CD4-positive, alpha-beta memory T cell (primary cell): ENCODE data around the gene OPN3. TPM values are rescaled to one million over a fixed set of nuclear protein-coding genes. Genes with fewer than 3 reads are reported as not detected.

ENCODE experiments used
- CTCF ChIA-PET: fragments of 350-600 bp; sonication (Branson Sonifier 250); formaldehyde crosslinking; loops from one replicate; lab custom pipeline; 2021; ENCODE audit warnings: inconsistent platforms; ENCODE audit not compliant: partially characterized antibody; lab: Charles Lee
- POLR2A ChIA-PET: fragments of 350-600 bp; sonication (Branson Sonifier 250); formaldehyde crosslinking; loops from one replicate; lab custom pipeline; 2021; ENCODE audit not compliant: partially characterized antibody; lab: Charles Lee
- DNase-seq, 5 donors: peaks; one replicate each; pipeline versions ENCODE4 v3.0.0 to v3.0.0-alpha.2; 2020 to 2022; ENCODE audit warnings: mixed read lengths in 1 of 5
- H3K27ac ChIP-seq: one replicate; pipeline ENCODE4 v1.7.0; 2013; ENCODE audit warnings: low read depth, low read length
- H3K27me3 ChIP-seq: 2 replicates; pipeline ENCODE4 v1.7.0; 2013; ENCODE audit warnings: mild to moderate bottlenecking, low read length, moderate library complexity; ENCODE audit not compliant: insufficient read depth
- H3K36me3 ChIP-seq: 2 replicates; pipeline ENCODE4 v1.7.0; 2013; ENCODE audit warnings: mild to moderate bottlenecking, low read length, moderate library complexity; ENCODE audit not compliant: insufficient read depth
- H3K4me1 ChIP-seq: 2 replicates; pipeline ENCODE4 v1.7.0; 2013; ENCODE audit warnings: mild to moderate bottlenecking, low read length, moderate library complexity; ENCODE audit not compliant: insufficient read depth
- H3K4me3 ChIP-seq, 2 donors: one replicate each; pipeline ENCODE4 v1.7.0; 2013; ENCODE audit warnings: low read length in 2 of 2, mild to moderate bottlenecking in 1 of 2
- H3K9me3 ChIP-seq, 2 donors: one replicate each; pipeline ENCODE4 v1.7.0; 2013; ENCODE audit warnings: low read length in 2 of 2, control low read depth in 1 of 2; ENCODE audit not compliant: control insufficient read depth in 1 of 2
- H3K27ac Mint-ChIP-seq, 7 donors: one replicate each; pipeline ENCODE4 v1.8.0; 2020 to 2021; ENCODE audit warnings: mixed read lengths in 7 of 7, mild to moderate bottlenecking in 6 of 7, inconsistent platforms in 3 of 7, moderate library complexity in 3 of 7
- H3K27me3 Mint-ChIP-seq, 2 donors: one replicate each; pipeline ENCODE4 v1.8.0; 2020 to 2021; ENCODE audit warnings: mixed read lengths in 2 of 2
- H3K36me3 Mint-ChIP-seq, 2 donors: one replicate each; pipeline ENCODE4 v1.8.0; 2020 to 2021; ENCODE audit warnings: mixed read lengths in 2 of 2, inconsistent platforms in 1 of 2, mild to moderate bottlenecking in 1 of 2
- H3K4me1 Mint-ChIP-seq, 4 donors: one replicate each; pipeline ENCODE4 v1.8.0; 2020 to 2021; ENCODE audit warnings: mixed read lengths in 4 of 4, mild to moderate bottlenecking in 1 of 4
- H3K4me3 Mint-ChIP-seq, 8 donors: one replicate each; pipeline ENCODE4 v1.8.0; 2020 to 2021; ENCODE audit warnings: mixed read lengths in 8 of 8, mild to moderate bottlenecking in 7 of 8, moderate library complexity in 6 of 8, inconsistent platforms in 3 of 8
- H3K9me3 Mint-ChIP-seq, 8 donors: one replicate each; pipeline ENCODE4 v1.8.0; 2020 to 2021; ENCODE audit warnings: mixed read lengths in 8 of 8, mild to moderate bottlenecking in 5 of 8, inconsistent platforms in 3 of 8, moderate library complexity in 1 of 8
- intact Hi-C: fragments of 100-400 bp; cut with micrococcal nuclease; formaldehyde crosslinking; loops from one replicate; pipeline ENCODE4 v1.15.1; 2023
- polyA plus RNA-seq, 2 donors: library from polyadenylated mRNA; unstranded; fragments of 300-500 nt; fragmentation: Illumina TruSeq; gene quantifications; one replicate each; pipeline ENCODE4 v1.2.3, GENCODE V29; 2021
- total RNA-seq, 2 experiments: library from RNA; stranded (reverse); gene quantifications; one replicate each; pipeline ENCODE4 v1.2.3, GENCODE V29; 2021

The OPN3 gene
- total and polyA plus RNA-seq, 4 experiments from 2014 or later, result 3.9 to 17.5 (median 8.9) TPM

DNA sequence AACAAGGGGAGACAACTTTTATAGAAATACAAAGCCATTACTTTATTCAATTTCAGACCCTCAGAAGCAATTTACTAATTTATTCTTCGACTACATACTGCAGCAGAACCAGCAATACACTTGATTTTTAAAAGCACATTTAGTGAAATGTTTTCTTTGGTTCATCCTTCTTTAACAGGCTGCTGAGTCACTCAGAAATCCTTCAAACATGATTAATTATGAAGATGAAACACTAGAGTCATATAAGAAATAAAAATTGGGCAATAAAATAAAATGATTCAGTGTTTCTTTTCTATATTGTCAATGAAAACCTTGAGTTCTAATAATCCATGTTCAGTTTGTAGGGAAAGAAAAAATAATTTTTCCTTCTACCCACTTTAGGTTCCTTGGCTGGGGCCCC, 47.0 kb downstream of the OPN3 start:
- H3K36me3 ChIP-seq, result no peaks in the 10 kb centered on the region
- no peak overlapping the region for H3K4me3 Mint-ChIP-seq
- POLR2A ChIA-PET, result no interaction called here

DNA sequence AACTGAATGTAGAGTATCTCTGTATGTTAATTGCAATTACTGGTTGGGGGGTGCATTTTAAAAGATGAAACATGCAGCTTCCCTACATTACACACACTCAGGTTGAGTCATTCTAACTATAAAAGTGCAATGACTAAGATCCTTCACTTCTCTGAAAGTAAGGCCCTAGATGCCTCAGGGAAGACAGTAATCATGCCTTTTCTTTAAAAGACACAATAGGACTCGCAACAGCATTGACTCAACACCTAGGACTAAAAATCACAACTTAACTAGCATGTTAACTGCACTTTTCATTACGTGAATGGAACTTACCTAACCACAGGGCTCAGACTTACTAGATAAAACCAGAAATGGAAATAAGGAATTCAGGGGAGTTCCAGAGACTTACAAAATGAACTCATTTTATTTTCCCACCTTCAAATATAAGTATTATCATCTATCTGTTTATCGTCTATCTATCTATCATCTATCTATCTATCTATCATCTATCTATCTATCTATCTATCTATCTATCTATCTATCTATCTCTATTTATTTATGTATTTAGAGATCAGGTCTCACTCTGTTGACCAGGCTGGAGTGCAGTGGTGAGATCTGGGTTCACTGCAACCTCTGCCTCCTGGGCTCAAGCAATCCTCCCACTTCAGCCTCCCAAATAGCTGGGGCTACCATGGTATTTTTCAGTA, 47.8 kb downstream of the OPN3 start:
- intact Hi-C loops, result no loop called here
- ChIA-PET POLR2A (no interaction called here), CTCF (interaction anchor here (1.9 kb wide), 1 partner anchor 18 kb away, joined by 10 read pairs; no protein-coding TSS in a partner anchor)
- Mint-ChIP-seq H3K9me3 (no peaks in the 10 kb centered on the region), H3K4me3 (no peak overlapping the region), H3K27ac (no peak overlapping the region), H3K4me1 (no peaks in the 10 kb centered on the region), H3K27me3 (peaks cover 0 to 3% of the 10 kb centered on the region in 2 donors), H3K36me3 (peaks cover 0 to 15% of the 10 kb centered on the region in 2 donors)
- no peaks in the 10 kb centered on the region for H3K9me3 ChIP-seq
- no peak for DNase-seq
- no peaks in the 10 kb centered on the region for H3K4me1 ChIP-seq
- H3K4me3 ChIP-seq, result no peak overlapping the region
- H3K36me3 ChIP-seq, result no peaks in the 10 kb centered on the region
- H3K27ac ChIP-seq, result no peak overlapping the region
- no peaks in the 10 kb centered on the region for H3K27me3 ChIP-seq

More for the DNA sequence above, 47.0 kb downstream of the OPN3 start:
- no peaks in the 10 kb centered on the region for H3K4me1 ChIP-seq
- intact Hi-C loops, result no loop called here
- Mint-ChIP-seq H3K4me1 (no peaks in the 10 kb centered on the region), H3K27me3 (no peaks in the 10 kb centered on the region), H3K9me3 (no peaks in the 10 kb centered on the region), H3K36me3 (peaks cover 0 to 15% of the 10 kb centered on the region in 2 donors), H3K27ac (no peak overlapping the region)
- H3K9me3 ChIP-seq, result no peaks in the 10 kb centered on the region
- no peak overlapping the region for H3K4me3 ChIP-seq
- CTCF ChIA-PET, result no interaction called here
- H3K27ac ChIP-seq, result no peak overlapping the region
- H3K27me3 ChIP-seq, result no peaks in the 10 kb centered on the region
- no peak for DNase-seq

DNA sequence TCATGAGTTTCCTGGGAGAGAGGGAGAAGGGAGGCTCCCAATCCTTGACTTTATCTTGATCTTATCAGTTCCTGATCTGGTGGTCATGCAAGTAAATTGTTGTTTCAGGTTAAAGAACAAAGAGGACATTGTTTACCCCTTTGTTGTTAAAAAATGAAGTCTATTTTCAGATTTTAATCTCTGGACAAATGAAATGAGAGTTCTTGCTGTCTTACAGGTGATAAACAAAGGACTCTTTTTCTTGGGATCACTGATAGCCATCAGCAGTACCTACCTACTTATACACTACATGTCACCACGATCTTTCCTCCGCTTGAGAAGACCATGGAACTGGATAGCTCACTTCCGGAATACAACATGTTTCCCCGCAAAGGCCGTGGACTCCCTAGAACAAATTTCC, 48.4 kb downstream of the OPN3 start:
- no peak overlapping the region for H3K27ac Mint-ChIP-seq
- no peak for DNase-seq
- ChIA-PET CTCF (interaction anchor here (1.0 to 1.9 kb wide), 3 partner anchors 19 to 54 kb away, joined by 3 to 10 read pairs (median 3); no protein-coding TSS in a partner anchor), POLR2A (no interaction called here)
- intact Hi-C loops, result no loop called here
- no peaks in the 10 kb centered on the region for H3K36me3 ChIP-seq
- peaks cover 0 to 15% of the 10 kb centered on the region in 2 donors for H3K36me3 Mint-ChIP-seq
- H3K27me3 ChIP-seq, result no peaks in the 10 kb centered on the region
- H3K9me3 ChIP-seq, result no peaks in the 10 kb centered on the region
- no peak overlapping the region for H3K4me3 Mint-ChIP-seq
- H3K4me1 Mint-ChIP-seq, result no peaks in the 10 kb centered on the region
- no peak overlapping the region for H3K4me3 ChIP-seq
- no peak overlapping the region for H3K27ac ChIP-seq
- H3K9me3 Mint-ChIP-seq, result no peaks in the 10 kb centered on the region
- no peaks in the 10 kb centered on the region for H3K4me1 ChIP-seq
- H3K27me3 Mint-ChIP-seq, result peaks cover 0 to 3% of the 10 kb centered on the region in 2 donors

DNA sequence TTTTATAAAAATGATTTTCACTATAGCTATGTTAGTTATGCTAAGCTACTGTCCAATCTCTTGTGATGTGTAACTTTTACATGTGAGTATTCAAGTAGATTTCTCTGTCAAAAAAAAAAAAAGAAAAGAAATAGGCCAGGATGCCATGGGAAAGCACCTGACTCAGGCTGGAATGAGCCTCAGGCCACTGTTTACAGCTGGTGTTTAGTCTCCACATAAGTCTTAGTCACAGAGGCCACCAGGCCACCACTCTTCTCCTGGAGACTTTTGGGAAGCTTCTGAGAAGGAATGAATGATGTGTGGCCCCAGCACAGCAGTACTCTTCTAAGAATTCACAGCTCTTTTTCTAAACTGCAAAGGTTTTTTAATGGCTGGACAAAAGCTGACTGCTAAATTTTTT, 48.9 kb downstream of the OPN3 start:
- H3K4me3 ChIP-seq, result no peak overlapping the region
- H3K4me1 Mint-ChIP-seq, result no peaks in the 10 kb centered on the region
- H3K27me3 ChIP-seq, result no peaks in the 10 kb centered on the region
- CTCF ChIA-PET, result interaction anchor here (1.0 to 1.9 kb wide), 3 partner anchors 19 to 54 kb away, joined by 3 to 10 read pairs (median 3); no protein-coding TSS in a partner anchor
- H3K36me3 ChIP-seq, result no peaks in the 10 kb centered on the region
- peaks cover 0 to 15% of the 10 kb centered on the region in 2 donors for H3K36me3 Mint-ChIP-seq
- no peak for DNase-seq
- POLR2A ChIA-PET, result no interaction called here
- H3K4me3 Mint-ChIP-seq, result no peak overlapping the region
- H3K27ac ChIP-seq, result no peak overlapping the region
- no peak overlapping the region for H3K27ac Mint-ChIP-seq
- intact Hi-C loops, result no loop called here
- H3K4me1 ChIP-seq, result no peaks in the 10 kb centered on the region
- no peaks in the 10 kb centered on the region for H3K9me3 Mint-ChIP-seq
- H3K9me3 ChIP-seq, result no peaks in the 10 kb centered on the region
- peaks cover 0 to 3% of the 10 kb centered on the region in 2 donors for H3K27me3 Mint-ChIP-seq

DNA sequence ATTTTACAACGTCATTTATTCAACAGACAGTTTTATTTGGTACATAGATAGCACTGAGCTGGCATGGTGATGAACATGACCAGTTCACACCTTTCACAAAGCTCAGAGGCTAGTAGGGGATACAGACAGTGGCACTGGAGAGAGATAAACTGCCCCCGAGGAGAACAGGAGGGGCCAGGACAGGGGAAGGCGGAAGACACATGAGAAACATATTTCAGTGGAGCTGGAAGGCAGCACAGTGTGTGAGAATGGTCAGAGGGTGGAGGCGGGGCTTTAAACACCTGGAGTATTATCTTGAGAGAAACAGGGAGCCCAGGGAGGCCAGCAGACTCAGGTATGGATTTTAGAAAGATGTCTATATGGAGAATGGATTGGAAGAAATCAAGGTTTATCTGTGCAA, 49.5 kb downstream of the OPN3 start:
- H3K36me3 ChIP-seq, result no peaks in the 10 kb centered on the region
- intact Hi-C loops, result no loop called here
- no peaks in the 10 kb centered on the region for H3K4me1 ChIP-seq
- no peak for DNase-seq
- no peak overlapping the region for H3K4me3 ChIP-seq
- Mint-ChIP-seq H3K27me3 (peaks cover 0 to 3% of the 10 kb centered on the region in 2 donors), H3K27ac (peak overlapping the region in 1 of 7 donors; percentile 20), H3K4me3 (no peak overlapping the region), H3K36me3 (peaks cover 0 to 15% of the 10 kb centered on the region in 2 donors), H3K4me1 (no peaks in the 10 kb centered on the region), H3K9me3 (no peaks in the 10 kb centered on the region)
- no peaks in the 10 kb centered on the region for H3K27me3 ChIP-seq
- no peaks in the 10 kb centered on the region for H3K9me3 ChIP-seq
- ChIA-PET CTCF (interaction anchor here (1.0 to 1.9 kb wide), 3 partner anchors 20 to 53 kb away, joined by 3 to 10 read pairs (median 3); no protein-coding TSS in a partner anchor), POLR2A (no interaction called here)
- H3K27ac ChIP-seq, result no peak overlapping the region

DNA sequence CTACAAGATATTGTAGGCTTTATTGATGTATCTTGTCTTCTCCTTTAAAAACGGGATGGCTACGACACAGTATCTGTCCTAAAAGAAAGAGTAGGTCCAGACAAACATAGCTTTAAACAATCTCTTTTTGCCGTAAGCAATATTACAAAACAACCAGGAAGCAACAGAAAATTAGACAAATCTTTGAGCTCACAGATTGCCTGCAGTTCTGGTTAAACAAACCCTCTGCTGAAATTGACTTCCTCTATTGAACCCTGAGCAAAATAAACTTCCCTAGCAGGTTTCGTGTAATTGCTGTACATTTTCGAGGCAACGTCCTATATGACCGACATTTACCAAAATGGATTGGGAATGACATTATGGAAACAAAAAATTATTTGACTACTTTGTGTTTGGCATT, 50.6 kb downstream of the OPN3 start:
- H3K27me3 ChIP-seq, result no peaks in the 10 kb centered on the region
- H3K27ac ChIP-seq, result no peak overlapping the region
- H3K36me3 ChIP-seq, result no peaks in the 10 kb centered on the region
- intact Hi-C loops, result no loop called here
- ChIA-PET CTCF (interaction anchor here (1.4 kb wide), 1 partner anchor 38 kb away, joined by 3 read pairs; no protein-coding TSS in a partner anchor), POLR2A (no interaction called here)
- H3K9me3 ChIP-seq, result no peaks in the 10 kb centered on the region
- H3K4me3 Mint-ChIP-seq, result no peak overlapping the region
- no peaks in the 10 kb centered on the region for H3K4me1 Mint-ChIP-seq
- H3K27ac Mint-ChIP-seq, result no peak overlapping the region
- no peak for DNase-seq
- no peaks in the 10 kb centered on the region for H3K9me3 Mint-ChIP-seq
- no peak overlapping the region for H3K4me3 ChIP-seq
- peaks cover 0 to 8% of the 10 kb centered on the region in 2 donors for H3K36me3 Mint-ChIP-seq
- peaks cover 0 to 3% of the 10 kb centered on the region in 2 donors for H3K27me3 Mint-ChIP-seq
- no peaks in the 10 kb centered on the region for H3K4me1 ChIP-seq

DNA sequence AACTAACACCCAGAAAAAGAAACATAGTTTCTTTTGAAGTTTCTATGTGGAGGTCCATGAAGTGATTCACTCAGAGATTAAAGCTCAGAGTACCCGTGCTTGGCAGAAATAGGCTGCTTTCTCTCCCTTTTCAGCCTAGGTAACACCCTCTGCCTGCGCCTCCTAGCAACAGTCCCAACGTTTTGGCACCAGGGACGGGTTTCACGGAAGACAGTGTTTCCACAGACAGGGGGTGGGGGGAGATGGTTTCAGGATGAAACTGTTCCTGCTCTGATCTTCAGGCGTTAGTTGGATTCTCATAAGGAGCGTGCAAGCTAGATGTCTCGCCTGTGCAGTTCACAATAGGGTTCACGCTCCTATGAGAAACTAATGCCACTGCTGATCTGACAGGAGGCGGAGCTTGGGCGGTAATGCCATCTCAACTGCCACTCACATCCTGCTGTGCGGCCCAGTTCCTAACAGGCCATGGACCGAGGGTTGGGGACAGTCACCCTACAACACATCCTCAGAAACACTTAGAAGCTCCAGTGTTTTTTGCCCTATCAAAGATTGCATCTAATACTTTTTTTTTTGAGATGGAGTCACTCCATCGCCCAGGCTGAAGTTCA, 53.2 kb downstream of the OPN3 start:
- no peak for DNase-seq
- ChIA-PET POLR2A (interaction anchor here (0.6 kb wide), 1 partner anchor 68 kb away, joined by 3 read pairs; the partner anchor contains the start of gene FH), CTCF (interaction anchor here (1.6 kb wide), 1 partner anchor 23 kb away, joined by 5 read pairs; no protein-coding TSS in a partner anchor)
- no peaks in the 10 kb centered on the region for H3K9me3 ChIP-seq
- H3K36me3 Mint-ChIP-seq, result no peaks in the 10 kb centered on the region
- peaks cover 0 to 5% of the 10 kb centered on the region in 2 donors for H3K27me3 Mint-ChIP-seq
- H3K27ac Mint-ChIP-seq, result no peak overlapping the region
- H3K27ac ChIP-seq, result no peak overlapping the region
- no peaks in the 10 kb centered on the region for H3K27me3 ChIP-seq
- no peak overlapping the region for H3K4me3 ChIP-seq
- H3K36me3 ChIP-seq, result no peaks in the 10 kb centered on the region
- intact Hi-C loops, result no loop called here
- H3K9me3 Mint-ChIP-seq, result peaks cover 0 to 6% (median 0%) of the 10 kb centered on the region in 8 donors
- no peak overlapping the region for H3K4me3 Mint-ChIP-seq
- H3K4me1 ChIP-seq, result no peaks in the 10 kb centered on the region
- no peaks in the 10 kb centered on the region for H3K4me1 Mint-ChIP-seq
